Posterior vena cava (tissue), 2 donors: ENCODE results near the gene C13orf46. TPM values are rescaled to one million over a fixed set of nuclear protein-coding genes. Genes with fewer than 3 reads are reported as not detected.

Source experiments
- DNase-seq: peaks from one replicate; pipeline ENCODE4 v3.0.0-alpha.2; 2020; ENCODE audit warnings: low spot score
- intact Hi-C, 2 donors: fragments of 100-400 bp; cut with DNase I; formaldehyde crosslinking; loops; one replicate each; pipeline versions ENCODE4 v1.14.1 to v1.14.2; 2022 to 2023
- total RNA-seq, 2 donors: library from RNA; stranded (reverse); fragmentation: NEBNext Ultra II Directional; extraction: Animal tissue kit (Norgen Biotek cat#: 25700); gene quantifications; one replicate each; pipeline ENCODE4 v1.2.1, GENCODE V29; 2021
- donor health status: DM: yes; HTN: yes; CAD: no.
- donor health status: DM: yes; HTN: yes; CAD: no.

The C13orf46 gene
- total RNA-seq, 2 donors from 2014 or later = 1.2 to 1.9 TPM

- intact Hi-C loops = no loop called here
- no peak for DNase-seq
Measured at GRCh38 chr13:114011226-114011625, 37.4 kb upstream of the C13orf46 start.

DNA sequence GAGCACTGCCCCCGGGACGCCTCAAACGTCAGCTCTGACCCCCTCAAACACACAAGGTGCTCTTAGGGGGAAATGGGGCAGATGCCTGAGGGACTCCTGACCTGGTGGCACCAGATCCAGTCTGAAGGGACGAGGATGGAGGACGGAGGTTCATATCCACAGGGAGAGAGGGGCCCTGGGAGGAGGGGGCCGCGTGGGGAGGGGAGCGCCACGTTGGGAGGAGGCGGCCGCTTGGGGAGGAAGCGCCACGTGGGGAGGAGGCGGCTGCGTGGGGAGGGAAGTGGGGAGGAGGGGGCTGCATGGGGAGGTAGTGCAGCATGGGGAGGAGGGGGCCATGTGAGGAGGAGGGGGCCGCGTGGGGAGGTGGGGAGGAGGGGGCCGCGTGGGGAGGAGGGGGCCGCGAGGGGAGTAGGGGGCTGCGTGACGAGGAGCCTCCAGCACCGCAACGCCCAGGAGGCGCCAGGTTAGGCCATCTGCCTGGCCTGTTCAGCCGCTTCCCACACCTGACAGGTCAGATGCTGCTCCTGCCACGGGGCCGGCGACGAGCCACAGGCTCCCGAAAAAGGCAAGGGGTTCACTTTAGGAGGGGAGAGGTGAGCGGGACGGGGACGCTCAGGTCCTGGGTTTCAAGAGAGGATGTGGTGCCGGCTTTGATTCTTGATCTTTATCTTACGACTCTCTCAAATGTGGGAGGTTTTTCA, 36.7 kb upstream of the C13orf46 start:
- no peak for DNase-seq
- intact Hi-C loops = no loop called here

GRCh38 chr13:114009590-114010400, 35.9 kb upstream of the C13orf46 start:
- no peak for DNase-seq
- intact Hi-C loops = no loop called here

DNA sequence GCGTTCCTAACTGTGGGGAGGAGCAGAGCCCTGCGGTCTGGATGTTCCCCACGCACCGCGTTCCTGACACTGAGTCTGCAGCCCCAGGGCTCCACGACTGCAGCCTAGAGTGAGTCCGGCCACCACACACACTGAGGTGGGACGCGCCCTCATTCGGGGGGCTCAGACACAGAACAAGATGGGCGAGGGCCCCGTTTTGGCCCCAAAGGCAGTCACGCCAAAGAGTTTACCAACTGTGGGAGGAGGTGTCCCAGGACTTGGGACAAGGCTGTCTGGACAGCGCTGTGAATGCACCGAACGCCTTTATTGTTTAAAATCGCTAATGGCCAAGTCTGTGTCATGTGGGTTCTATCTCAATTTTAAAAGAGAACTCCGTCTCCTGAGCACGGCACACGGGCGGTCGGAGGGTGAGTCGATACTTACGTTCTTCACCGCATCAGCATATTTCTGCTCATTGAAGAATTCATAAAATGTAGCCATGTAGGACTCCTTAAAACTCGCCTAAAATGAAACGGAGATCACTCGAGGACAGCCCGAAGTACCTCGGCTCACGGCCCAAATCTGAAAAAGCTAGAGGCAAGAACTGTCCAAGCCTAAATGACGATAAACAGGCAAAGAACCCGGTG, 35.2 kb upstream of the C13orf46 start:
- DNase-seq = peak; percentile 76

DNA sequence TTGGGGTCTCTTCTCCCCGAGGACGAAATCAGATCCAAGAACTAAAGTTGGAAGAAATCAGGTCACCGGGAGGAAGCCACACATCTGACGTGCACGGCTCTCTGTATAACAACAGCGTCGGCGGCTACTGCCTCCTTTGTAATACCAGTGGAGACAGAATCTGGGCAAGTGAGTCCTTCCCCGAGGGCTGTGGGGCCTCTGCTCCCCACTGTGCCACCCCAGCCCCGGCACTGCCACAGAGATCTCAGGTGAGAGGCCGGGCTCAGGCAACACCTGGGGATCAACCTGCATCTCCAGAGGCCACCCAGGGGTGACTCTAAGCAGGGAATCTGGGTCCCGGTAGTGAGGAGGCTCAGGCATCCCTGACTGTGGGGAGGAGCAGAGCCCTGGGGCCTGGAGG, 33.7 kb upstream of the C13orf46 start:
- DNase-seq = peak; percentile 64
- intact Hi-C loops = no loop called here

More for the DNA sequence above, 35.2 kb upstream of the C13orf46 start:
- intact Hi-C loops = no loop called here

GRCh38 chr13:114005206-114005724, 31.4 kb upstream of the C13orf46 start:
- DNase-seq = peak; percentile 75
- intact Hi-C loops = no loop called here

DNA sequence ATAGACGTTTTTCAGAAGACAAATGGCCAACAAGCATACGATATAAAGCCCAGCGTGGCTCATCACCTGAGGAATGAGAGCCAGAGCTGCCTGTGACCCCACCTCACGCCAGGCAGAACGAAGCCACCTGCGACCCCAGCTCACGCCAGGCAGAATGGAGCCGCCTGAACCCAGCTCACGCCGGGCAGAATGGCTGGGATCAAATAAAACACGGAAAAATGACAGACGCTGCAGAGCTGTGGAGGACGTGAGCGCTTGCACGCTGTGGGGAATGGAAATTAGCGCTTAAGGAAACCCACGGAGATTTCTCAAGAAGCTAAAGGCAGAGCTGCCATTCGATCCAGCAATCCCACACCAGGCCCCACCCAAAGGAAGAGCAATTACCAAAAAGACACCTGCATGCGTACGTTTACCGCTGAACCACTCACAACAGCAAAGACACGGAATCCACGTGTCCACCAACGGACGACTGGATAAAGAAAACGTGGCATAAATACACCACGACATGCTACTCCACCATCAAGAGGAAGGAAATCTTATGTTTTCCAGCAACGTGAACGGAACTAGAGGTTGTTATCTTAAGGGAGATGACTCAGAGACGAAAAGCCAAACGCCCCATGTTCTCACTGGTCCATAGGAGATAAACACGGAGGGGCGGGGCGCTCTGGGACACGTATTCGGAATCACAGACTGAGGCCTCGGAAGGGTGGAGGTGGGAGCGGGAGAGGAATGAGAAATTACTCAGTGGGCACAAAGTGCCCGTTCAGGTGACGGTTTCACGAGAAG, 30.7 kb upstream of the C13orf46 start:
- peak; percentile 82 for DNase-seq
- intact Hi-C loops = no loop called here

DNA sequence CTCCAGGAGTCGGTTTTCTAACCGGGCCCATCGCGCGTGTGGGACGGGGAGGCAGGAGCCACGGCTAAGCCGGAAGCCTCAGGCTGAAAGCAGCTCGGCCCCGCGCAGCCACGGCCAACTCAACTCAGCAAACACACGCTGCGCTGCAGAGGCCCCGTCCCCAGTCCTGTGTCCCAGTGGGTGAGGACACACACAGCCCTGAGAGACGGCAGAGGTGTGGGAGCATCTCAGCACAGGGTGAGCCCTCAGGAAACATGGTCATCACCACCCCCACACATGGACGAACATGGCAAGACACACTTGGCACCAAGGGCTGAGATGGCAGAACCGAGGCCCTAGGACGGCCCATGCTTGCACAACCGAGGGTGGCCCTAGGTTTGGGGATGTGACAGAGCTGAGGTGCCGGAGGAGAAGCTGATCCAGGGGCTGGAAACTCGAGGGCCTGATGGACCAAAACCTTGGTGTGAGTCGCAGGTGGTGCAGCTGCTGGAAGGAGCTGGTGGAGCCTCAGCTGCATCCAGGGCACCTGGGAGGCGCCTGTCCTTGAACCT, 29.0 kb upstream of the C13orf46 start:
- DNase-seq = peak; percentile 75
- intact Hi-C loops = no loop called here

DNA sequence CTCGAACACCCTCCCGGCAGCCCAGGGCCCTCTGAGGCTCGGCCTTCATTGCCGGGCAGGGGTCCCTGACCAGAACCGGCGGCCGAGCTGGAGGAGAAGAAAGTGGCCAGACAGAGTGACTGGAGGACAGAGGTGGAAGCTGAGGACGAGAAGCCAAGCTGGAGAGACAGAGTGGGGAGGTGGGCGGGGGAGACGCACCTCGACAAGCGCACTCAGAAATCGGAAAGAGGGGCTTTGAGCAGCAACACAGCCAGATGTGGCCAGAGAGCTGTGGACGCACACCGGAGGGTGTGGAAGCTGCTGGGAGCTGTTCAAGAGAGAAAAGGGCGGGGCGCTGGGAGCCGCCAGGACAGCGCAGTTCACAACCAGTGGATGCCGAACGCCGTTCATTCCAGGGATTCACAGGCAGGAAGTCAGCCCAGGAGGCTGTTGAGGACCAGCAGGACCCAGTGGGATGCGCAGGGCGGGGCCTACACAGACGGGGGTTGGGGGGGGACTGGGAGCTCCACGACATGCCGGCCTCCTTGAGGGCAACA, 28.2 kb upstream of the C13orf46 start:
- peak; percentile 72 for DNase-seq
- intact Hi-C loops = no loop called here

DNA sequence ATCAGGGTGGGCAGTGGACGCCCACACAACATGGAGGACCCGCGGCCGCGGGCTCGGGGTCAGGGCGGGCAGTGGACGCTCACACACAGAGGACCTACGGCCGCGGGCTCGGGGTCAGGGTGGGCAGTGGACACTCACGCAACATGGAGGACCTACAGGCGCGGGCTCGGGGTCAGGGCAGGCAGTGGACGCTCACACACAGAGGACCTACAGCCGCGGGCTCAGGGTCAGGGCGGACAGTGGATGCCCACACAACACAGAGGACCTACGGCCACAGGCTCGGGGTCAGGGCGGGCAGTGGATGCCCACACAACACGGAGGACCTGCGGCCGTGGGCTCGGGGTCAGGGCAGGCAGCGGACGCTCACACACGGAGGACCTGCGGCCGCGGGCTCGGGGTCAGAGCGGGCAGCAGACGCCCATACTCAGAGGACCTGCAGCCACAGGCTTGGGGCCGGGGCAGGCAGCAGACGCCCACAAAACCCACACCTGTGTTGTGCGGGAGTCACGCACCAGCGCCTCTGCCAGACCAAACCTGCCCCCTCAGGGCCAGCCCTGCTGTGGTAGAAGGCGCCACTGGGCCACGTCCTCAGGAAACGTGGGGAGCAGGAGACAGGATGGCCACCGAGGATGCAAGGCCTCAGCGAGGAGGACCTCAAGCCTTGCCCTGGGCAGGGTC, 27.6 kb upstream of the C13orf46 start:
- peak; percentile 72 for DNase-seq
- intact Hi-C loops = no loop called here

GRCh38 chr13:114000151-114001040, 26.5 kb upstream of the C13orf46 start:
- intact Hi-C loops = no loop called here

GRCh38 chr13:113999618-113999910, 25.7 kb upstream of the C13orf46 start:
- intact Hi-C loops = no loop called here
- no peak for DNase-seq

More at GRCh38 chr13:114000151-114001040, 26.5 kb upstream of the C13orf46 start:
- peak; percentile 60 for DNase-seq

DNA sequence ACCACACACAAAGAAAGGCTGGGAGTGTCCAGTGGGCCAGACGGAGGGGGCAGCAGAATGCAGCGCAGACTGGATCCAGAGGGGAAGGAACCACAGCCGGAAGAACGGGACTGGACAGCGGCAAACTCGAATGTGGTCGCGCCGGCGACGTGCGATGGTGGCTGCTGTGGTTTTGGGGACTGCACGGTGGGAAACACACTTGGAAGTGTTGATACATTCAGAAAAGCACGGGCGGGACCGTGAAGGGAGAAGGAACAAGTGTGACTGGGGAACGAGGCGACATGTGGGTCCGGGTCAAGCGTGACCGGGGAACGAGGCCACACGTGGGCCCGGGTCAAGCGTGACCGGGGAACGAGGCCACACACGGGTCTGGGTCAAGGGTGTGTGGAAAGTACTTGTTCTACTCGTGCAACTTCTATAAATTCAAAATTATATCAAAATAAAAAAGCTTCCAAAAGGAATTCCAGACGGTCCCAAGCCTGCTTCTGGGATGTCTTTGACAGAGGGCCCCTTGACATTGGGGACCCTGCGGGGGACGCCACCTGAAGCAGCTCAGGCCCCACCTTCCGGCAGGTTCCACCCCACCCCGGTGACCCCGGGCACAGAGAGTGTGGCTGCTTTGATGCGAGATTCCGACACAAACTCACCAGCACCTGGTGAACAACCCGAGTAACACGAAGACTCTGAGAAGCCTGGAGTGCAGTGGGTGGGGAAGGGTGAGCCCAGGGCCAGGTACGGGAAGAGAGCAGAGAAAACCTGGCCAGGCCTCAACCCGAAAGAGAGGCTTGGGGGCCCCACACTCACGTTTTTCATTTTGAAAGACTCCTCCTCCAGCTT, 25.1 kb upstream of the C13orf46 start:
- intact Hi-C loops = no loop called here
- DNase-seq = peak; percentile 68

DNA sequence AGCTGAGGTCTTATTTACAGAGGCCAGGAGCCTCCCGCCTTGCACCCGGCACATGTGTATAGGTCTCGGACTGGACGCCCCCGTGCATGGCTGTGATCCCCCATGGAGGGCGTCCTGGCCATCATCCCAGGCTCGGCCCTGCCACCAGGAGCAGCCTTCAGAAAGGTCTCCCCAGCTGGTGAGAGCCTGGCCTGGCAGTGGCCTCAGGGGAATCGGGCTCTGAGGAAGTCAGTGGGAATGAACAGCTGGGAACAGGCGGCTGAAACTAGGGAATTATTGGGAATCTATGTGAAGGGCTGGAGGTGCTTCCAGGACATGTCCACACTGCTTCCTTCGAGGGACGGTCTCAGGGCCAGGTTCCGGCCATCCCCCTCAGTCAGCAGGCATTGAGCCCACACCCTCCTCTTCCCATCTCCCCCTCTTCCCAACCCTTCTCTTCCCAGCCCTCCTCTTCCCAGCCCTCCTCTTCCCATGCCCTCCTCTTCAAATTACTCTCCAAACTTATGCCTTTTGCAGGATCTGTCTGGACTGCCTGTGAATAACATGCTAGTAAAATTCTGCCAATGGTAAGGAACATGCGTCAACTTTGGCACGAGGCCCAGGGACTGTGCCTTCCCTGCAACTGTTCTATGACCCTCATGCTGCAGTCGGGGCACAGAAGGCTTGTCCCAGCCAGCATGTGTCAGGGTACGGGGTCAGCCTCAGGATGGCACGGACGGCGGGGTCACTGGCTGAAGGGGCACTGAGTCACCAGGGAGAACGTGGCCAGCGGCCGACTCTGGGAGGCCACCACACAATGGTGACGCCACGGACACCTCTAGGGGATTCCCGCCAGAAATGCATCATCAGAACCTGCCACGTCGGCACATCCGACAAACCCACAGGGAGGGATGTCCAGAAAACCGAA, 24.2 kb upstream of the C13orf46 start:
- peak; percentile 92 for DNase-seq
- intact Hi-C loops = no loop called here

DNA sequence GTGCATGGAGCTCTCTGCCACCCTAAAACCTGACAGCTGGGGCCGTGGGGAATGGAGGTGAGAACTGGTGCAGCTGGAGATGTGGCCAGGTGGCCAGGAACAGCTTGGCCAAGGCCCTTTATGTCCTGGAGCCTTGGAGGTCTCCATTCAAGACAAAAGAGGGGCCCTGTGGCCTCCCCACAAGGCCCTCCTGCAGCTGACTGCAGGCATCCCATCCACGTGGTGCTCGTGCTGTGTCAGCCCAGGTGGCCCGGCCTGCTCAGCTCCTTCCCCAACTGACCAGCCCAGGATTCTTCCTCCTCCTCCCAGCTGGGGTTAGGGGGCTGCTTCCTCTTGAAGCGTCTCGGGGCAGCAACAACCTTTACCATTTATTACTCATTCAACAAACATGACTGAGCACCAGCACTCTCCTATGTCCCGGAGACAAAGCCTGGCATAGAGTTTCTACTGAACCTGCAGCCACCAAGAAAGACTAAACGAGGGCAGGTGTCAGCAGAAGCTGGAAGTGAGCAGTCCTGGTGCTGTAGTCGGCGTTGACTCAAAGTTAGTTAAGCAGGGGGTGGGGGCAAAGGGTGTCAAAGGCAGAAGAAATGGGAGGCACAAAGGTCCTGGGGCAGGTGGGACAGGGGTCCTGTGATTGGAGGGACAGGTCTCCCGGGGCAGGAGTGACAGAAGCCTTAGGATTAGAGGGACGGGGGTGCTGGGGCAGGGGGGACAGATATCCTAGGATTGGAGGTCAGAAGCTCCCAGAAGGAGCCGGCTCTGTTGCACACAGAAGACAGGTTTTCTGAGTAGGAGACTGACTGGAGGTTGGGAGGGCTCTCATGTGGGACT, 23.3 kb upstream of the C13orf46 start:
- intact Hi-C loops = no loop called here
- peak; percentile 67 for DNase-seq
